CD4-positive, CD25-positive, alpha-beta regulatory T cell (primary cell): ENCODE results near the gene CMTM8. TPM values are rescaled to one million over a fixed set of nuclear protein-coding genes. Genes with fewer than 3 reads are reported as not detected.

ENCODE experiments used
- ATAC-seq, 2 donors: fragments of 150-1000 bp; cut with Tn5 transposase; one replicate each; pipeline ENCODE4 v1.10.0; 2021; ENCODE audit warnings: low read depth in 2 of 2, moderate number of reproducible peaks in 2 of 2, moderate library complexity in 1 of 2
- DNase-seq, 3 donors: peaks; one replicate each; pipeline versions ENCODE4 v3.0.0 to v3.0.0-alpha.2; 2012 to 2022; ENCODE audit warnings: mixed read lengths in 1 of 3
- H3K27ac ChIP-seq: one replicate; pipeline ENCODE4 v1.7.0; 2013; ENCODE audit warnings: mild to moderate bottlenecking, low read length; ENCODE audit not compliant: insufficient read depth, poor library complexity, severe bottlenecking
- H3K27me3 ChIP-seq: one replicate; pipeline ENCODE4 v1.7.0; 2013; ENCODE audit warnings: low read length; ENCODE audit not compliant: control insufficient read depth, insufficient read depth
- H3K36me3 ChIP-seq: one replicate; pipeline ENCODE4 v1.7.0; 2013; ENCODE audit warnings: mild to moderate bottlenecking, low read length, moderate library complexity; ENCODE audit not compliant: control insufficient read depth, insufficient read depth
- H3K4me1 ChIP-seq: 2 replicates; pipeline ENCODE4 v1.7.0; 2013; ENCODE audit warnings: mild to moderate bottlenecking, low read length; ENCODE audit not compliant: insufficient read depth, control insufficient read depth, poor library complexity, severe bottlenecking
- H3K4me3 ChIP-seq: one replicate; pipeline ENCODE4 v1.7.0; 2013; ENCODE audit warnings: low read depth, mild to moderate bottlenecking, low read length, moderate library complexity
- H3K9me3 ChIP-seq, 2 experiments: 1 replicate in 1 of 2; 2 replicates in 1 of 2; pipeline ENCODE4 v1.7.0; 2013; ENCODE audit warnings: low read length in 2 of 2, mild to moderate bottlenecking in 1 of 2, moderate library complexity in 1 of 2; ENCODE audit not compliant: control insufficient read depth in 2 of 2
- H3K27ac Mint-ChIP-seq, 3 donors: one replicate each; pipeline ENCODE4 v1.8.0; 2020 to 2022; ENCODE audit warnings: mild to moderate bottlenecking in 3 of 3, mixed read lengths in 3 of 3, moderate library complexity in 2 of 3
- H3K27me3 Mint-ChIP-seq: one replicate; pipeline ENCODE4 v1.8.0; 2022; ENCODE audit warnings: mild to moderate bottlenecking, mixed read lengths
- H3K36me3 Mint-ChIP-seq: one replicate; pipeline ENCODE4 v1.8.0; 2020; ENCODE audit warnings: mixed read lengths
- H3K4me1 Mint-ChIP-seq, 4 donors: one replicate each; pipeline ENCODE4 v1.8.0; 2020 to 2022; ENCODE audit warnings: mixed read lengths in 4 of 4, mild to moderate bottlenecking in 1 of 4
- H3K4me3 Mint-ChIP-seq, 4 donors: one replicate each; pipeline ENCODE4 v1.8.0; 2020 to 2022; ENCODE audit warnings: mild to moderate bottlenecking in 4 of 4, mixed read lengths in 4 of 4, moderate library complexity in 3 of 4
- H3K9me3 Mint-ChIP-seq, 7 donors: one replicate each; pipeline ENCODE4 v1.8.0; 2020 to 2022; ENCODE audit warnings: mixed read lengths in 7 of 7, mild to moderate bottlenecking in 3 of 7, moderate library complexity in 2 of 7
- polyA plus RNA-seq, 4 donors: library from polyadenylated mRNA; unstranded; fragments of 300-500 nt; fragmentation: Illumina TruSeq; gene quantifications; one replicate each; pipeline ENCODE4 v1.2.3, GENCODE V29; 2021
- total RNA-seq: library from RNA; stranded (reverse); gene quantifications from one replicate; pipeline ENCODE4 v1.2.3, GENCODE V29; 2022

Gene CMTM8
- total and polyA plus RNA-seq, 5 donors from 2014 or later, result 5.8 to 14.6 (median 13.1) TPM

GRCh38 chr3:32405711-32406323, 167.3 kb downstream of the CMTM8 start:
- no peak overlapping the region for H3K27ac ChIP-seq
- Mint-ChIP-seq H3K4me3 (peak overlapping the region in 2 of 4 donors; percentile 4 to 18), H3K9me3 (no peaks in the 10 kb centered on the region), H3K4me1 (peaks cover 37 to 86% (median 70%) of the 10 kb centered on the region in 4 donors), H3K27me3 (no peaks in the 10 kb centered on the region), H3K27ac (peak overlapping the region in 1 of 3 donors; percentile 72), H3K36me3 (peaks cover 35% of the 10 kb centered on the region)
- no peak for DNase-seq
- no peaks in the 10 kb centered on the region for H3K9me3 ChIP-seq
- peaks cover 41% of the 10 kb centered on the region for H3K4me1 ChIP-seq
- peaks cover 17% of the 10 kb centered on the region for H3K36me3 ChIP-seq
- H3K4me3 ChIP-seq, result no peak overlapping the region
- no peak for ATAC-seq
- H3K27me3 ChIP-seq, result no peaks in the 10 kb centered on the region

- peaks cover 33 to 90% (median 71%) of the 10 kb centered on the region in 4 donors for H3K4me1 Mint-ChIP-seq
Measured at GRCh38 chr3:32406486-32407408, 168.3 kb downstream of the CMTM8 start.

GRCh38 chr3:32410367-32411246, 172.1 kb downstream of the CMTM8 start:
- Mint-ChIP-seq H3K27me3 (no peaks in the 10 kb centered on the region), H3K36me3 (peaks cover 18% of the 10 kb centered on the region), H3K9me3 (no peaks in the 10 kb centered on the region), H3K4me1 (peaks cover 32 to 89% (median 66%) of the 10 kb centered on the region in 4 donors), H3K27ac (peak overlapping the region; percentile 70 to 95 (median 91)), H3K4me3 (peak overlapping the region in 2 of 4 donors; percentile 3 to 36)
- ATAC-seq, result no peak
- Histone ChIP-seq H3K4me1 (peaks cover 24% of the 10 kb centered on the region), H3K9me3 (no peaks in the 10 kb centered on the region), H3K27ac (peak overlapping the region; percentile 36), H3K27me3 (no peaks in the 10 kb centered on the region), H3K36me3 (peaks cover 5% of the 10 kb centered on the region), H3K4me3 (no peak overlapping the region)
- no peak for DNase-seq

More at GRCh38 chr3:32406486-32407408, 168.3 kb downstream of the CMTM8 start:
- H3K4me1 ChIP-seq, result peaks cover 32% of the 10 kb centered on the region
- ATAC-seq, result no peak
- Mint-ChIP-seq H3K27ac (peak overlapping the region; percentile 57 to 77 (median 66)), H3K4me3 (peak overlapping the region in 1 of 4 donors; percentile 18), H3K9me3 (no peaks in the 10 kb centered on the region), H3K36me3 (peaks cover 35% of the 10 kb centered on the region), H3K27me3 (no peaks in the 10 kb centered on the region)
- no peak overlapping the region for H3K27ac ChIP-seq
- no peaks in the 10 kb centered on the region for H3K9me3 ChIP-seq
- H3K27me3 ChIP-seq, result no peaks in the 10 kb centered on the region
- H3K4me3 ChIP-seq, result no peak overlapping the region
- peaks cover 17% of the 10 kb centered on the region for H3K36me3 ChIP-seq
- no peak for DNase-seq

GRCh38 chr3:32411442-32411841, 173.0 kb downstream of the CMTM8 start:
- DNase-seq, result no peak
- H3K4me1 Mint-ChIP-seq, result peaks cover 28 to 88% (median 63%) of the 10 kb centered on the region in 4 donors
- peaks cover 12% of the 10 kb centered on the region for H3K36me3 Mint-ChIP-seq
- peak overlapping the region in 2 of 3 donors; percentile 15 to 97 for H3K27ac Mint-ChIP-seq
- Histone ChIP-seq H3K36me3 (peaks cover 1% of the 10 kb centered on the region), H3K9me3 (no peaks in the 10 kb centered on the region), H3K4me3 (no peak overlapping the region), H3K4me1 (peaks cover 28% of the 10 kb centered on the region), H3K27me3 (no peaks in the 10 kb centered on the region), H3K27ac (no peak overlapping the region)
- peak overlapping the region in 2 of 4 donors; percentile 51 to 53 for H3K4me3 Mint-ChIP-seq
- H3K9me3 Mint-ChIP-seq, result no peaks in the 10 kb centered on the region
- ATAC-seq, result no peak
- no peaks in the 10 kb centered on the region for H3K27me3 Mint-ChIP-seq

GRCh38 chr3:32412887-32413286, 174.4 kb downstream of the CMTM8 start:
- DNase-seq (no peak), ATAC-seq (no peak)
- Histone ChIP-seq H3K9me3 (no peaks in the 10 kb centered on the region), H3K36me3 (no peaks in the 10 kb centered on the region), H3K4me1 (peaks cover 37% of the 10 kb centered on the region), H3K4me3 (no peak overlapping the region), H3K27ac (peak overlapping the region; percentile 48), H3K27me3 (no peaks in the 10 kb centered on the region)
- H3K4me1 Mint-ChIP-seq, result peaks cover 22 to 89% (median 67%) of the 10 kb centered on the region in 4 donors
- no peaks in the 10 kb centered on the region for H3K9me3 Mint-ChIP-seq
- peak overlapping the region in 2 of 3 donors; percentile 63 to 97 for H3K27ac Mint-ChIP-seq
- H3K27me3 Mint-ChIP-seq, result no peaks in the 10 kb centered on the region
- peak overlapping the region in 2 of 4 donors; percentile 22 to 83 for H3K4me3 Mint-ChIP-seq
- peaks cover 11% of the 10 kb centered on the region for H3K36me3 Mint-ChIP-seq

- no peaks in the 10 kb centered on the region for H3K36me3 ChIP-seq
- ATAC-seq (peak in 1 of 2 donors; percentile 4), DNase-seq (no peak)
- Mint-ChIP-seq H3K27ac (peak overlapping the region; percentile 96 to 100 (median 97)), H3K4me1 (peaks cover 24 to 92% (median 70%) of the 10 kb centered on the region in 4 donors), H3K27me3 (no peaks in the 10 kb centered on the region), H3K9me3 (no peaks in the 10 kb centered on the region), H3K36me3 (peaks cover 9% of the 10 kb centered on the region), H3K4me3 (peak overlapping the region in 3 of 4 donors; percentile 36 to 70 (median 61))
- peak overlapping the region; percentile 86 for H3K27ac ChIP-seq
- H3K27me3 ChIP-seq, result no peaks in the 10 kb centered on the region
- no peaks in the 10 kb centered on the region for H3K9me3 ChIP-seq
- H3K4me1 ChIP-seq, result peaks cover 48% of the 10 kb centered on the region
- H3K4me3 ChIP-seq, result peak overlapping the region; percentile 11
Measured at GRCh38 chr3:32413845-32414521, 175.5 kb downstream of the CMTM8 start.
